ENCODE measurements around the gene YPEL4.
A peak's percentile ranks its signal among the peaks of the same experiment; 100 is the strongest.

Gene YPEL4

DNA sequence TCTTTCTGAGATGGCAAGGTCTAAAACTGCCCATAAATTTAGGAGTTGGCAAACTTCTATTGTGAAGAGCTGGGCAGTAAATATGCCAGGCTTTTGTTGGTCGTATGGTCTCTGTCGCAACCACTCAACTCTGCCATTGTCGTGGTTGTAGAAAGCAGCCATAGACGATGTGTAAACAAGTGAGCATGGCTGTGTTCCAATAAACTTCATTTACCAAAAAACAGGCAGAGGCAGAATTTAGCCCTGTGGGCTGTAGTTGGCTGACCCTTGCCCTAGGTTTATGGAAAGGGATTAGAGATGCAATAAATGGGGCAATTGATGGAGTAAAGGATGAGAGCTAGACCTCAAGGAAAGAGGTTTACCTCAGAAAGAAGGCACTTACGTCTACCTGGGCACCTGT lies 17.6 kb downstream of the YPEL4 start:
- no peak for DNase-seq

DNA sequence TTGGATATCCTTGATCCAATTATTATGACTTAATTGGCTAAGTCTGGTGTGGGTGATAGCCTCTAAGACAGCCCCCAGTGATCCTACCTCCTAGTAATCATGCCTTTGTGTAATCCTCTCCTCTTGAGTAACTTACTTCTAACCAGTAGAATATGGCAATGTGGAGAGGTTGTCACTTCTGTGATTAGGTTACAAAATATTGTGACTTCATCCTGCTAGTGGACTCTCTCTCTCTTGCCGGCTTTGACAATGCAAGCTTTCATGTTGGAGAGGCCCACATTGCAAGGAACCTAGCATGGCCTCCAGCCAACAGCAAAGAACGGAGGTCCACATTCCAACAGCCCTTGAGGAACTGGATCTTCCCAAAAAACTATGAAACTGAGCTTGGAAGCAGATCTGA lies 19.5 kb downstream of the YPEL4 start:
- DNase-seq: no peak

DNA sequence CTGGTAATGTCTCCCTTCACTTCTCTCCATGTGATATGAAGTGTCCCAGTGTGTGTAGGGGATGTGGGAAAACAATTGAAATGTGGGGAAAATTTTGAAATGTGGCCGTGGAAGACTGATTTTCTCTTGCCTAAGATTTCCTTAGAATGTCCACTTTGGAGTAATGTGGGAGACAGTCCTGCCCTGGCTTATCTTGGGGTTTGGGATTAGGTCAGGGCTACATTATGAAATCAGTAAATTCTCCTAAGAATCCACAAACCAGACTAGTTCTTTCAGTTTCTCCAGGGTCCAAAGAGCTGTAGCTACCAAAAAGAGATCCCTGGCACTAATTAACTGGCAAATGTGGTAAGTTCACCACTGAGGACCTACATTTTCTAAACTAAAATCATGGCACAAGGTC lies 22.8 kb downstream of the YPEL4 start:
- DNase-seq: no peak

DNA sequence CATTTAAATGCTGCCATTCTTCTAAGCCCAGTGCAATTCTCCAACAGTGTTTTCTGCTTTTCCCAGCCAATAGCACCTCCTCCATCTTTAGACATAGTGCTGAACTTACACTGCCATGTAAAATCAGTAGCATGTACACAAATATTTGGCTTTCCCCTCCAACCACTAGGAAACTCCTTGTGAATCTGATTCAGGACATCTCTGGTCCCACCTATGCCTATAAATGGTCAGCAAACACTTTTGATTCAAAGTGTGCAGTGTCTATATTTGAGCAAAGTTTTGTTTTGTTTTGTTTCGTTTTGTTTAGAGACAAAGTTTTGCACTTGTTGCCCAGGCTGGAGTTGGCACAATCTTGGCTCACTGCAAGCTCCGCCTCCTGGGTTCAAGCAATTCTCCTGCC lies 24.8 kb downstream of the YPEL4 start:
- DNase-seq: no peak

DNA sequence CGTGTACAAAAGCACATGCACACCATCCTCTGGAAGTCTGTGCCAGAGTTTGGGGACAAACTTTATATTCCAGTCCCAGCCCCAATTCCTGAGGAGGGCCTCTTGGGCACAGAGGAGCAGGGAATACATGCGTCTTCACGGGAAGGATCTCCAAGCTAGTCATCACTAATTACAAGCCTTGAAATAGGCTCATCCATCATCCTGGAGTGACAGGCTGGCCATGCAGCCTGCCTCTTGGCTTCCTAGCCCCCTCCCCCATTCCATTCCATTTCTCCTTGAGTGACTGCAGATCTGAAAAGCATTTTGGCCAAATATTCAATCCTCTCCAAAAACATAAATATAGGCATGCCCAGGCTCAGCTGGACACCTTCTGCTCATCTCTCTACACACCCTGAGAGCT lies 27.4 kb downstream of the YPEL4 start:
- DNase-seq: no peak

DNA sequence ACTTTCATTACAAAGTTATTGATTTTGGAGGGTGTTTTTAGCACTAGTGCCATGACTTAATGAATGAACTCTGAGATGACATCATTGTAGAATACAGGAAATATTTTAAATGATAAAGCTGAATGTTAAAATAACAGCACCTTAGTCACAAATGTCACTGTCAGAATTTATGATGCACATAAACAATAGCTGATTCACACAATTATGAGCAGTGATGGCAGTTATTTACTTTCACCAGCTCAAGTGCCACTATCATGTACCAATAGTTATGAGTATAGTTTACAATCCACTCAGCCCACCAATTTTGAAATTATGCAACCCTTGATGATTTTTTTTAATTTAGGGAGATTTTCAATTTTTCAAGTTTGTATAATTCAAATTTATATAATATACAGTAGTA lies 29.2 kb downstream of the YPEL4 start:
- no peak for DNase-seq

DNA sequence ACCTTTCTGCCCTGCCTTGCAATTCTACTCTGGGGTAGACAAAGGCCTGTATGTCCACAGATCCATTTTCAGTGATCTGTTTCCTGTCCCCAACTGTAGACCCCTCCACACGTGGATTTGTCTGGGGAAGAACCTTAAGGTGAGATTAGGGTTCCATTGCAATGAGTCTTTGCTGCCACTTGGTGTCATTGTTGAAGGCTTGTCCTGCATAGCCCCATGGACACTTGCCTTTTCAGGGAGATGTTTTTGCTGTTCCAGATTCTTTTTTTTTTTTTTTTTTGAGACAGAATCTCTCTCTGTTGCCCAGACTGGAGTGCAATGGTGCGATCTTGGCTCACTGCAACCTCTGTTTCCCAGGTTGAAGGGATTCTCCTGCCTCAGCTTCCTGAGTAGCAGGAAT lies 30.4 kb downstream of the YPEL4 start:
- DNase-seq: no peak

DNA sequence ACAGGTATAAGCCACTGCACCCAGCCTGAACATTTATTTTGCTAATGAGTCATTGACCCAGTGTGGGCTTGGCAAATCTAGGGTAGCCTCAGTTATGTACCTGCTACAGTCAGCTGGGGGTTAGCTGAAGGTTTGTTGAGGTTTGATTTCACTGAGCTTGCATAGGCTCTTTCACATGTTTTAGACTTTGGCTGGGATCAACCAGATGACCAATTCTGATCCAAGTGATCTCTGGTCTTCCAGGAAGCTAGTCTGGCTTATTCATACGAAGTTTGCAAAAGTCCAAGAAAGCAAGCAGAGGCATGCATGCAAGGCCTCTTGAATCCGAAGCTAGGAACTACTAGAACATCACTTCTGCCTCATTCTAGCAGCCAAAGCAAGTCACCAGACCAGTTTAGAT lies 31.3 kb downstream of the YPEL4 start:
- DNase-seq: no peak

DNA sequence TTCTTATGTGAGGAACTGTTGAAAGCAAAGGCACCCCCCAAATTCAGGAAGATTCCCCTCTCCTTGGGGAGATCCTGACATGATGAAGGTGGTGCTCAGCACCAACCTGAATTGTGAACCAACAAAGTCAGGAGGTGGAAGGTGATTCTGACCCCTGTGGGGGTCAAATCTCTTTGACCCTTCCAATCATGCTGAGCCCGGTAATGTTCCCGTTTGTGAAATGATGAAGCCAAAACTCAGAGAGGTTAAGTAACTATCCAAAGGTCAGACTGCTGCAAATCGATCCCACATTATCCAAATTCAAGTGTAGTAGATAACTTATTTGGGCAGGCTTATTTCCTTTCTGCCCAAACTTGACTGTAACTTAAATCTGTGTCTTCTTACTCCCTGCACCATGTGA lies 33.1 kb downstream of the YPEL4 start:
- no peak for DNase-seq

DNA sequence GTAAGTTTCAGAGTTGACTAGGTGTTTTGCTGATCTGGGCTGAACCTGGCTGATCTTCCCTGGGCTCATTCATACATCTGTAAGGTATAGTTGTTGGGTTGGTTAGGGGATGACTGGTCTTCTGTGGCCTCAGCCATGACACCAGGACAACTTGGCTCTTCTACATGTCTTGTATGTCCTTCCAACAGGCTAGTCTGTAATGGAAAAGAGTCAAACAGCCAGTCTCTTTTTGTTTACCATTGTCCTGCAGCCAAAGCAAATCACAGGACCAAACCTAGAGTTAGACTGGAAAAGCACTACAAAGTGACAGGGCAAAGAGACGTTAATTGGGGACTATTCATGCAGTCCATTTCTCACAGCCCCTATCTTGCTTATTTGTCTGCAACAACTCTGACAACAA lies 34.4 kb downstream of the YPEL4 start:
- no peak for DNase-seq

DNA sequence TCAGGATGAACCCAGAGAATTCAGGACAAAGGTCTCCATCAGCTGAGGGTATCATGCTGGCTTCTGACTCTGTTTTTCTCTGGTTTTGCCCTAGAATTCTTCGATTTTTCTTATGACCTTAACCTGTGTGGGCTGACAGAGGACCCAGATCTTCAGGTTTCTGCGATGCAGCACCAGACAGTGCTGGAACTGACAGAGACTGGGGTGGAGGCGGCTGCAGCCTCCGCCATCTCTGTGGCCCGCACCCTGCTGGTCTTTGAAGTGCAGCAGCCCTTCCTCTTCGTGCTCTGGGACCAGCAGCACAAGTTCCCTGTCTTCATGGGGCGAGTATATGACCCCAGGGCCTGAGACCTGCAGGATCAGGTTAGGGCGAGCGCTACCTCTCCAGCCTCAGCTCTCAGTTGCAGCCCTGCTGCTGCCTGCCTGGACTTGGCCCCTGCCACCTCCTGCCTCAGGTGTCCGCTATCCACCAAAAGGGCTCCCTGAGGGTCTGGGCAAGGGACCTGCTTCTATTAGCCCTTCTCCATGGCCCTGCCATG lies 35.4 kb downstream of the YPEL4 start:
- no peak for DNase-seq

DNA sequence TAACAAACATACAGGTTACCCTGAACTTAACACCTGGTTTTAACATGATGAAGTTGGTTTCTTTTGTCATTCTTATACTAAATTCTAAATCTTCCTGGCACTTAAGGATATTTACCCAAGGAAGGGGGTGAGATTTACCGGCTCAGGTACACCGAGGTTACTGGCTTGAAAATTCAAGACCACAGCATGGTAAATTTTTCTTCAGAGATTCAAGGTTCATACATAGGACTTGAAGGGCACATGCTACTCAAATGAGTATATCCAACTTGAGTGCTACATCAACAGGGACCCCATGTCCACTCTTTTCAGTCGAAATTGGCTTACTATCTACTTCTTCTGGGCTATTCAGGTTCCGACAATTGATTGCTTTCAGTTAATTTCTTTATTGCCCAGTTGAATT lies 39.5 kb downstream of the YPEL4 start:
- DNase-seq: no peak

DNA sequence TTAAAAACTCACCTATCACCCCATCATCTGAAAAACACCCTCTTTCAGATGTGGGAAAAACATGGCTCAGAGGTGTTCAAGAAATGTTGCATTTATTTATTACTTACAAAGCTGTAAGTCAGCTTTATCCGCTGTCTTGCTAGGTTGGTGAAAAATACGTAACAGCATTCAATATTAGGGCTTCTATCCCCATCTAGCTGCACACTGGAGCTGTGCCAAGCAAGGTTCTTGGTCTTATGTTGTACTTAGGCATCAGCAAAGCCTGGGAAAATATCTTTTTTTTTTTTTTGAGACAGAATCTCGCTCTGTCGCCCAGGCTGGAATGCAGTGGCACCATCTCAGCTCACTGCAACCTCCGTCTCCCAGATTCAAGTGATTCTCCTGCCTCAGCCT lies 44.7 kb downstream of the YPEL4 start:
- no peak for DNase-seq

DNA sequence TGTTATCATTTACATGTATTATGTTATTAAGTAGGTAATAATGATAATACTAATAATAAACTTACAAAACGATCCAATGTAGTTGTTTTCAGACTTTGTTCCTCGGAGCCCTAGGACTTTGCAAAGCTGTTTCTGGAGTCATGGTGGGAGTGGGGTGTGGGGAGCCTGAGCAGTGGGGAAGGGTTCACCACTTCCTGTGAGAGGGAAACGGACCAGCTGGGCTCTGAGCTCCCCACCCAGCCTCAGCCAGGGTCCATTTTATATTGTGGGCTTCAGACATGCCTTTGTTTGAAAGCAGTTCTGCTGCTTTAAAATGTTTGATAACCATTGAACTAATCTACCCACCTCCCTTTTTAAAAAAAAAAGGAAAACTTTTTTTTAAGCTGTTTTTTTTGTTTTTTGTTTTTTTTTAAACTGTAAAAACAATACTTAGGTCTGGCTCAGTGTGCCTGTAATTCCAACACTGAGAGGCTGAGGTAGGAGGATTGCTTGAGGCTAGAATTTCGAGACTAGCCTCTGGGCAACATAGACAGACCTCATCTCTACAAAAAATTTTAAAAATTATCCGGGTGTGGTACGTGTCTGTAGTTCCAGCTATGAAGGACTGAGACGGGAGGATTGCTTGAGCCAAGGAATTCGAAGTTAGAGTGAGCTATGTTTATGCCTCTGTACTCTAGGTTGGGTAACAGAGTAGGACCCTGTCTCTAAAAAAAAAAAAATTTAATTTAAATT lies 45.2 kb downstream of the YPEL4 start:
- DNase-seq: no peak

DNA sequence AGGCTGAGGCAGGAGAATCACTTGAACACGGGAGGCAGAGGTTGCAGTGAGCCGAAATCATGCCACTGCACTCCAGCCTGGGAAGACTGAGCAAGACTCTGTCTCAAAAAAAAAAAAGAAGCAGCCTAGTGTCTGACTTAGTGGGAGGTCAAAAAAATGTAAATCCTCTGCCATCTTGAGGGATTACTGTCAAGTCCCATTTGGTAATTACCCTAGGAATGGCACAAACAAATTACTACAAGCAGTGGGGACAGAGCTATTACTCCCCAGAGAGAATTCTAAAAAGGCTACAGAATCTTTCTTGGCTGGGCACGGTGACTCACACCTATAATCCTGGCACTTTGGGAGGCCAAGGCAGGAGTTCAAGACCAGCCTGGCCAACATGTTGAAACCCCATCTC lies 48.4 kb downstream of the YPEL4 start:
- no peak for DNase-seq

DNA sequence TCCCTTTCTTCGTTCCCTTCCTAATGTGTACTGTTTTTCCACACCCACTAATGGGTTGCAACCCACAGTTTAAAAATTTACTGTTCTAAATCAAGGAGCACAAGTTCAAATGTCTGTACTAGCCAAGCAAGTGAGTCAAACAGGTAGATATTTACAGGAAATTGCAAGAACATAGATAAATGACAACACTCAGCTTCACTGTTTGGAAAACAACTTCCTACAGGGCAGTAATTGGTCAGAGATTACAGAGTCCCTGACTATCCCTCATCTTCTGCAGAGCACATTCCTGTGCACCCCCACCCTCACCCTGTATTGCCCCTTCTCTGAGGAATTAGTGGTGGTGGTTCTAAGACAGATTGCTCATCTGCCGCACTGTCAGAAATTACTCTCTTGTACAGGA lies 50.3 kb downstream of the YPEL4 start:
- DNase-seq: no peak

DNA sequence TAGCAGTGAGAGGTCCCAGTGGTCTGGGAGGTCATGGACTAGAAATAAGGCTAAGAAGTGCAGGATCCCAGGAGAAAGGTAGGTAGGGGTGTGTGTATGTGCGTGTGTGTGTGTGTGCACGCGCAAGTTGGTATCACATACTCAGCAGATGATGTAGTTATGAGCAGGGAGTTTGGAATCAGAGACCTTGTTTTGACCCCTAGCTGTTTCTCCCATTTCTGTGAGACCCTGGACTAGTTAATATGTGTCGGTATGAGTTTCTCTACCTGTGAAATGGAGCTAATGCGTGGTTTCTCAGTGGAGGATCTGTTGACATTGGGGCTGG lies 50.9 kb downstream of the YPEL4 start:
- DNase-seq: peak; percentile 50

DNA sequence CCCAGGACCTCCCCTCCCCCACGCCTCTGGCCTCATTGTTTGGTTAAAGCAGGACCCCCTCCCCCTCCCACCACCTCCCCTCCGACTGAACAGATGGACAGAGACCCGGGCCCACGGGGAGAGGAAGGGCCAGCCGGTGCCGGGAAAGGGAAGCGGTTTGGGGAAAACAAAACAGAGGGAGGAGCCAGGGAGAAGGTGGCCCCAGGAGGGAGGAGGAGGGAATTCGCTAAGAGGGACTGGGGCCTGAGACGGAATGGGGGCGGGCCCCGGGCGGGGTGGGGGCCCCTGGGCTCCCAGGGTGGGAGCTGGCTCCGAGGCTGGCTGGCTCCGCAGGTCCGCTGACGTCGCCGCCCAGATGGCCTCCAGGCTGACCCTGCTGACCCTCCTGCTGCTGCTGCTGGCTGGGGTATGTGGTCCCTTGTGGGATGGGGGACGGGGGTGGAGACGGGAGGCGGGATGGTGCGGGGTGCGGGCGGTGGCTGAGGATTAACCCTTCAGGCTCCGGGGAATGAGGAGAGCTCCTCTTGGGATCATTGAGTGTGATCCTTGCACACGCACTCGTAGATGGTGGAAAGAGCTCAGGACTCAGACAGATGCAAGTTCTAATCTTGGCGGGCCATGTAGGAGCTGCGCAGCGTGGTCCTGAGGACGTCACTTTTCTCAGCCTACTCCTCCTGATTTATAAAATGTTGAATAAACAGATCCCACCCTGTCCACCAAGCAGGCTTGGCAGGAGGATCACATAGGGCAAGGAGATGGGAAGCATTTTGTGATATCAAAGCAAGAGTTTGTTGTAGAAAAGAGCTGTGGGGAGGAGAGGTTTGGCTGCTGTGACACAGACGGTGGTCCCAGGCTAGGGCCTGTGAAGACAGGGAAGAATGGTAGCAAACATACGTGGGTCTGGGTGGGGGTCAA lies 51.5 kb downstream of the YPEL4 start:
- peak; percentile 55 for DNase-seq

DNA sequence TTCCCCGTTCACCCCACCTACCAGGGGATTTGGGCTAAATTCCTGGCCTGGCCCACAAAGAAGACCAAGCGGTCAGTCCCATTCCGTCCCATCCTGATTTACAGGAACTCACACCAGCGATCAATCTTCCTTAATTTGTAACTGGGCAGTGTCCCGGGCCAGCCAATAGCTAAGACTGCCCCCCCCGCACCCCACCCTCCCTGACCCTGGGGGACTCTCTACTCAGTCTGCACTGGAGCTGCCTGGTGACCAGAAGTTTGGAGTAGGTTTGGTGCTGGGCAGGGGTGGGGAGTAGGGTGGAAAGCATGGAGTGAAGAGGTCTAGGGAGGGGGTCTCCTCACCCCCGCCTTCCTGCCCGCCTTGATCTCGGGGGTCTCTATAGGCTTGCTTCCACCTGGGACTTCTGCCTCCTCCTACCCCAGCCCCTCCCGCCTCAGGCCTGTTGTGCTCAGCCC lies 52.2 kb downstream of the YPEL4 start, which contains the start of gene SERPING1:
TSS of gene SERPING1 (plus strand) at position 225 of the 455 bp plus-strand sequence. CDS start 586 bp downstream, outside the sequence.
- DNase-seq: no peak

DNA sequence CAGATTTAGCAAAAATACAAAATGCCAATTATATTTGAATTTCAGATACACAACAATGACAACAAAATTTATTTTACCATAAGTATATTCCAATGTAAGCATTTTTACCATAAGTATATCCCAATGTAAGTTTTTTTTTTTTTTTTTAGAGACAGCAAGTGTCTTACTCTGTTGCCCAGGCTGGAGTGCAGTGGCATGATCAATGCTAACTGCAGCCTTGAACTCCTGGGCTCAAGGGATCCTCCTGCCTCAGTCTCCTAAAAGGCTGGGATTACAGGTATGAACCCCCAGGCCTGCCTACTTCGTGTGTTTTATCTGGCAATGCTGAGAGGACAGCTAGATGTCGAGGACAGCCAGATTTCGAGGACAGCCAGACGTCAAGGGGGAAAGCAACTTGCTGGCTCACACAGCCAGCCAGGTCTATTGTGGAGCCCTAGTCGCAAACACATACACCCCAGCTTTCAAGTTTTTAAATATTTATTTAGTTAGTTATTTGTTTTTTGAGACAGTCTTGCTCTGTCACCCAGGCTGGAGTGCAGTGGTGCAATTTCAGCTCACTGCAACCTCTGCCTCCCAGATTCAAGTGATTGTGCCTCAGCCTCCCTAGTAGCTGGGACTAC lies 53.3 kb downstream of the YPEL4 start:
- DNase-seq: no peak

All from fibroblast of skin of abdomen (primary cell).